Superior temporal gyrus (tissue), 1 donor: Measurements from ENCODE around the gene S100A8.
"Not testable (repeated sequence)": the region's sequence is repeated elsewhere in the genome, so short reads cannot be mapped to it uniquely, and the experiment has no call there.

ENCODE experiments used
- DNase-seq: peaks from one replicate; pipeline ENCODE4 v3.0.0-alpha.2; 2016; ENCODE audit errors: extremely low spot score

S100A8 gene

GRCh38 chr1:153347856-153348255, 43.0 kb downstream of the S100A8 start:
- no peak for DNase-seq

- not testable (repeated sequence) for DNase-seq
Measured at GRCh38 chr1:153347049-153347448, 43.8 kb downstream of the S100A8 start.

GRCh38 chr1:153346077-153346723, 44.7 kb downstream of the S100A8 start:
- DNase-seq: no peak

GRCh38 chr1:153345187-153346076, 45.4 kb downstream of the S100A8 start:
- no peak for DNase-seq

- DNase-seq: no peak
Measured at GRCh38 chr1:153344718-153345025, 46.2 kb downstream of the S100A8 start.

- no peak for DNase-seq
Measured at GRCh38 chr1:153343811-153344717, 46.8 kb downstream of the S100A8 start.

- DNase-seq: no peak
Measured at GRCh38 chr1:153343040-153343681, 47.7 kb downstream of the S100A8 start.

- DNase-seq: no peak
Measured at GRCh38 chr1:153342178-153342577, 48.7 kb downstream of the S100A8 start.

- no peak for DNase-seq
Measured at GRCh38 chr1:153341431-153341934, 49.4 kb downstream of the S100A8 start.

GRCh38 chr1:153340356-153340755, 50.5 kb downstream of the S100A8 start:
- no peak for DNase-seq
